HFFc6 (cell line): Measurements from ENCODE around the gene SIK2. TPM values are rescaled to one million over a fixed set of nuclear protein-coding genes. Genes with fewer than 3 reads are reported as not detected.

Source experiments
- DNase-seq: peaks from one replicate; pipeline ENCODE4 v3.0.0-alpha.2; 2018
- H3K27ac Mint-ChIP-seq: 2 replicates; pipeline ENCODE4 v1.8.0; 2020; ENCODE audit warnings: mild to moderate bottlenecking, mixed read lengths
- H3K27me3 Mint-ChIP-seq: 2 replicates; pipeline ENCODE4 v1.8.0; 2021; ENCODE audit warnings: mild to moderate bottlenecking, moderate library complexity, mixed read lengths; ENCODE audit not compliant: insufficient read depth
- H3K36me3 Mint-ChIP-seq: 2 replicates; pipeline ENCODE4 v1.8.0; 2021; ENCODE audit warnings: low read depth, mixed read lengths
- H3K4me1 Mint-ChIP-seq: 2 replicates; pipeline ENCODE4 v1.8.0; 2020; ENCODE audit warnings: low read depth, mixed read lengths
- H3K4me3 Mint-ChIP-seq: 2 replicates; pipeline ENCODE4 v1.8.0; 2020; ENCODE audit warnings: mild to moderate bottlenecking, moderate library complexity, mixed read lengths
- H3K9me3 Mint-ChIP-seq: 2 replicates; pipeline ENCODE4 v1.8.0; 2020; ENCODE audit warnings: mild to moderate bottlenecking, mixed read lengths
- total RNA-seq, 6 experiments: library from RNA; stranded (reverse); fragmentation: NEBNext Ultra II Directional; extraction: Animal tissue kit (Norgen Biotek cat#: 25700); gene quantifications; 2 replicates in 1 of 6; 3 replicates in 5 of 6; pipeline ENCODE4 v1.2.3, GENCODE V29; 2021
- TF ChIP-seq, protein P1 (sequence below): fragments of 200-600 bp; sonication (generic); IDR thresholded peaks from 2 replicates; pipeline ENCODE4 v1.5.0; 2021; ENCODE audit warnings: antibody characterized with exemption, mild to moderate bottlenecking

The SIK2 gene
- total RNA-seq, 6 experiments from 2014 or later, result 15.4 to 25.5 (median 18.0) TPM

- no peak for DNase-seq
- TF ChIP-seq, protein P1, sequence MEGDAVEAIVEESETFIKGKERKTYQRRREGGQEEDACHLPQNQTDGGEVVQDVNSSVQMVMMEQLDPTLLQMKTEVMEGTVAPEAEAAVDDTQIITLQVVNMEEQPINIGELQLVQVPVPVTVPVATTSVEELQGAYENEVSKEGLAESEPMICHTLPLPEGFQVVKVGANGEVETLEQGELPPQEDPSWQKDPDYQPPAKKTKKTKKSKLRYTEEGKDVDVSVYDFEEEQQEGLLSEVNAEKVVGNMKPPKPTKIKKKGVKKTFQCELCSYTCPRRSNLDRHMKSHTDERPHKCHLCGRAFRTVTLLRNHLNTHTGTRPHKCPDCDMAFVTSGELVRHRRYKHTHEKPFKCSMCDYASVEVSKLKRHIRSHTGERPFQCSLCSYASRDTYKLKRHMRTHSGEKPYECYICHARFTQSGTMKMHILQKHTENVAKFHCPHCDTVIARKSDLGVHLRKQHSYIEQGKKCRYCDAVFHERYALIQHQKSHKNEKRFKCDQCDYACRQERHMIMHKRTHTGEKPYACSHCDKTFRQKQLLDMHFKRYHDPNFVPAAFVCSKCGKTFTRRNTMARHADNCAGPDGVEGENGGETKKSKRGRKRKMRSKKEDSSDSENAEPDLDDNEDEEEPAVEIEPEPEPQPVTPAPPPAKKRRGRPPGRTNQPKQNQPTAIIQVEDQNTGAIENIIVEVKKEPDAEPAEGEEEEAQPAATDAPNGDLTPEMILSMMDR, result no peak
- Mint-ChIP-seq H3K27me3 (peaks cover 4% of the 10 kb centered on the region; the same call in 1 of the 2 replicates), H3K4me1 (peaks cover 41% of the 10 kb centered on the region), H3K4me3 (no peak overlapping the region), H3K9me3 (no peaks in the 10 kb centered on the region), H3K36me3 (no peaks in the 10 kb centered on the region), H3K27ac (no peak overlapping the region)
These were observed 20.1 kb upstream of the SIK2 start for GRCh38 chr11:111582163-111582562.

- H3K4me3 Mint-ChIP-seq, result no peak overlapping the region
- peaks cover 41% of the 10 kb centered on the region for H3K4me1 Mint-ChIP-seq
- no peaks in the 10 kb centered on the region for H3K36me3 Mint-ChIP-seq
- TF ChIP-seq, protein P1, result no peak
- H3K9me3 Mint-ChIP-seq, result no peaks in the 10 kb centered on the region
- no peak overlapping the region for H3K27ac Mint-ChIP-seq
- DNase-seq, result no peak
- peaks cover 2% of the 10 kb centered on the region; the same call in 1 of the 2 replicates for H3K27me3 Mint-ChIP-seq
These were observed 19.4 kb upstream of the SIK2 start for GRCh38 chr11:111582881-111583280.

DNA sequence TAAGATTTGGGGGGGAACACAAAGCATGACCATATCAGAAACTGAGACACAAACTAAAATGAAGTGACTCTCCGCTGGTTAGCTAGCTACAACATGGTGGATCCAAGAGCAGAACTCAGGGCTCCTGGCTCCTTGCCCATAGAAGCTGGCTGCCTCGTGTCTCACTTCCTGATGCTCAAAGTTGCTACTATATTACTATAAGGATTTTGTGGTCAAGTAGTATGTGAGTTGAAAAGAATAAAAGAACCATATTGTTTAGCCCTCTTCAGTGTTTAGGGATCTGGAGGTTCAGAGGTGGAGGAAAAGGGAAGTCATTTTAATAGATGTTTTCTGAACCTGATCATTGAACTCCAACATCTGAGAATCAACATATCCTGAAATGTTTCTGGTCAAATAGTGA, 16.9 kb upstream of the SIK2 start:
- Mint-ChIP-seq H3K36me3 (no peaks in the 10 kb centered on the region), H3K27me3 (peaks cover 2% of the 10 kb centered on the region; the same call in 1 of the 2 replicates), H3K4me1 (peaks cover 46% of the 10 kb centered on the region), H3K27ac (peak overlapping the region; percentile 75), H3K9me3 (no peaks in the 10 kb centered on the region), H3K4me3 (0 out of 2 replicates have a peak overlapping the region, but pooled peaks have one; percentile 11)
- TF ChIP-seq, protein P1, result no peak
- DNase-seq, result peak; percentile 49

GRCh38 chr11:111586388-111586831, 15.8 kb upstream of the SIK2 start:
- peaks cover 2% of the 10 kb centered on the region; the same call in 1 of the 2 replicates for H3K27me3 Mint-ChIP-seq
- DNase-seq, result peak; percentile 39
- H3K4me1 Mint-ChIP-seq, result peaks cover 46% of the 10 kb centered on the region
- no peak overlapping the region for H3K4me3 Mint-ChIP-seq
- TF ChIP-seq, protein P1, result peak; percentile 83
- no peaks in the 10 kb centered on the region for H3K9me3 Mint-ChIP-seq
- no peaks in the 10 kb centered on the region for H3K36me3 Mint-ChIP-seq
- no peak overlapping the region for H3K27ac Mint-ChIP-seq

GRCh38 chr11:111589114-111589513, 13.1 kb upstream of the SIK2 start:
- TF ChIP-seq, protein P1, result no peak
- no peaks in the 10 kb centered on the region for H3K27me3 Mint-ChIP-seq
- no peaks in the 10 kb centered on the region for H3K36me3 Mint-ChIP-seq
- H3K4me3 Mint-ChIP-seq, result no peak overlapping the region
- no peaks in the 10 kb centered on the region for H3K9me3 Mint-ChIP-seq
- H3K27ac Mint-ChIP-seq, result no peak overlapping the region
- H3K4me1 Mint-ChIP-seq, result peaks cover 28% of the 10 kb centered on the region
- no peak for DNase-seq
